B cell (primary cell): ENCODE results near the gene TFRC. TPM values are rescaled to one million over a fixed set of nuclear protein-coding genes. Genes with fewer than 3 reads are reported as not detected.
"Not testable (repeated sequence)": the region's sequence is repeated elsewhere in the genome, so short reads cannot be mapped to it uniquely, and the experiment has no call there.

Experiments
- ATAC-seq: fragments of 200-7000 bp; cut with Tn5 transposase; one replicate; pipeline ENCODE4 v1.10.0; 2021; ENCODE audit warnings: low read depth, mild to moderate bottlenecking, moderate number of reproducible peaks, moderate library complexity
- CTCF ChIA-PET: fragments of 350-600 bp; sonication (Branson Sonifier 250); formaldehyde crosslinking; loops from one replicate; lab custom pipeline; 2021; ENCODE audit warnings: antibody characterized with exemption, inconsistent platforms; lab: Charles Lee
- POLR2A ChIA-PET: fragments of 350-600 bp; sonication (Branson Sonifier 250); formaldehyde crosslinking; loops from one replicate; lab custom pipeline; 2021; ENCODE audit warnings: antibody characterized with exemption; lab: Charles Lee
- DNase-seq: peaks from one replicate; pipeline ENCODE4 v3.0.0; 2013
- H2AFZ ChIP-seq: 2 replicates; pipeline ENCODE4 v1.6.1; 2012; ENCODE audit warnings: mild to moderate bottlenecking, low read depth, low read length; ENCODE audit not compliant: insufficient read depth, poor library complexity, severe bottlenecking
- H3K27ac ChIP-seq, 2 donors: 1 replicate in 1 of 2; 2 replicates in 1 of 2; pipeline ENCODE4 v1.5.1; 2012 to 2013; ENCODE audit warnings: low read length in 2 of 2, mild to moderate bottlenecking in 2 of 2, moderate library complexity in 1 of 2
- H3K27me3 ChIP-seq, 4 experiments: fragments of 200-600 bp in 1 of 4; sonication (generic) in 1 of 4; replicated peaks in 1 of 4; 1 replicate in 2 of 4; 2 replicates in 2 of 4; pipeline versions ENCODE4 v1.6.1 to v1.7.0; 2013 to 2016; ENCODE audit warnings: low read length in 3 of 4, mild to moderate bottlenecking in 2 of 4, mixed read lengths in 1 of 4, moderate library complexity in 1 of 4; ENCODE audit not compliant: insufficient read depth in 4 of 4, control insufficient read depth in 3 of 4; ENCODE audit errors: control extremely low read depth in 1 of 4
- H3K36me3 ChIP-seq, 2 experiments: replicated peaks in 1 of 2; 1 replicate in 1 of 2; 2 replicates in 1 of 2; pipeline versions ENCODE4 v1.6.1 to v1.7.1; 2013; ENCODE audit warnings: low read length in 1 of 2; ENCODE audit not compliant: insufficient read depth in 2 of 2, control insufficient read depth in 1 of 2; ENCODE audit errors: control extremely low read depth in 1 of 2, extremely low read depth in 1 of 2
- H3K4me1 ChIP-seq, 2 donors: fragments of 200-600 bp in 1 of 2; sonication (generic) in 1 of 2; 1 replicate in 1 of 2; 2 replicates in 1 of 2; pipeline versions ENCODE4 v1.5.1 to v1.6.1; 2013 to 2017; ENCODE audit warnings: low read length in 2 of 2; ENCODE audit not compliant: control insufficient read depth in 2 of 2, insufficient read depth in 2 of 2
- H3K4me2 ChIP-seq: replicated peaks from 2 replicates; pipeline ENCODE3; 2012; ENCODE audit warnings: mild to moderate bottlenecking, low read depth, low read length; ENCODE audit not compliant: poor library complexity, severe bottlenecking
- H3K4me3 ChIP-seq, 5 experiments: fragments of 200-600 bp in 1 of 5; sonication (generic) in 1 of 5; 1 replicate in 3 of 5; 2 replicates in 2 of 5; pipeline versions ENCODE4 v1.5.1 to v1.7.0; 2011 to 2016; ENCODE audit warnings: low read length in 4 of 5, mild to moderate bottlenecking in 4 of 5, low read depth in 2 of 5, control low read depth in 1 of 5, moderate library complexity in 1 of 5; ENCODE audit not compliant: insufficient read depth in 1 of 5; ENCODE audit errors: control extremely low read depth in 1 of 5, extremely low read depth in 1 of 5
- H3K79me2 ChIP-seq: fragments of 200-600 bp; sonication (generic); one replicate; pipeline ENCODE4 v1.6.0; 2016; ENCODE audit warnings: low read length; ENCODE audit not compliant: control insufficient read depth, insufficient read depth
- H3K9ac ChIP-seq: fragments of 200-600 bp; sonication (generic); 2 replicates; pipeline ENCODE4 v1.6.1; 2017; ENCODE audit warnings: mild to moderate bottlenecking, low read length, moderate library complexity
- H3K9me3 ChIP-seq, 3 donors: one replicate each; pipeline versions ENCODE4 v1.6.1 to v1.7.1; 2013; ENCODE audit warnings: low read length in 2 of 3; ENCODE audit not compliant: control insufficient read depth in 2 of 3, insufficient read depth in 1 of 3; ENCODE audit errors: control extremely low read depth in 1 of 3
- H4K20me1 ChIP-seq: 2 replicates; pipeline ENCODE4 v1.6.0; 2012; ENCODE audit warnings: mild to moderate bottlenecking, low read length; ENCODE audit not compliant: insufficient read depth, control insufficient read depth, poor library complexity, severe bottlenecking
- H3K27ac Mint-ChIP-seq: one replicate; pipeline ENCODE4 v1.8.0; 2021; ENCODE audit warnings: mixed read lengths
- H3K27me3 Mint-ChIP-seq: one replicate; pipeline ENCODE4 v1.8.0; 2021; ENCODE audit warnings: mixed read lengths
- H3K4me1 Mint-ChIP-seq: one replicate; pipeline ENCODE4 v1.8.0; 2021; ENCODE audit warnings: mixed read lengths
- H3K4me3 Mint-ChIP-seq: one replicate; pipeline ENCODE4 v1.8.0; 2021; ENCODE audit warnings: mixed read lengths
- H3K9me3 Mint-ChIP-seq: one replicate; pipeline ENCODE4 v1.8.0; 2022; ENCODE audit warnings: mixed read lengths; ENCODE audit not compliant: insufficient read depth
- EZH2 ChIP-seq: IDR thresholded peaks from 2 replicates; pipeline ENCODE4 v1.6.1; 2012; ENCODE audit warnings: borderline replicate concordance, low read depth, mild to moderate bottlenecking, moderate library complexity, low read length; ENCODE audit not compliant: insufficient read depth, poor library complexity, severe bottlenecking
- WGBS: methylation state at CpG from one replicate; pipeline ENCODE4 v1.1.5; 2013; ENCODE audit warnings: missing lambda C conversion rate; ENCODE audit not compliant: insufficient coverage; 5-methylcytosine and 5-hydroxymethylcytosine counted together
- intact Hi-C: fragments of 100-400 bp; cut with micrococcal nuclease; formaldehyde crosslinking; loops from one replicate; pipeline ENCODE4 v1.10.0; 2022
- polyA plus RNA-seq: library from polyadenylated mRNA; depleted of rRNA; stranded (reverse); fragments of >200 nt; gene quantifications from 2 replicates; pipeline ENCODE4 v1.2.3, GENCODE V29; 2012
- total RNA-seq, 2 donors: library from RNA; stranded (reverse); fragments of 120-200 nt in 1 of 2; gene quantifications; 1 replicate in 1 of 2; 2 replicates in 1 of 2; pipeline versions ENCODE4 v1.2.3 to v1.2.4, GENCODE V29; 2013 to 2022
- TF ChIP-seq, protein P1 (sequence below): fragments of 200-600 bp; IDR thresholded peaks from one replicate; pipeline ENCODE4 v1.8.0; 2022; ENCODE audit warnings: antibody characterized with exemption, mild to moderate bottlenecking

The TFRC gene
- total and polyA plus RNA-seq, 2 donors (not counting 1 experiment from before 2014, with no cell fraction given): 41.7 to 104 TPM

DNA sequence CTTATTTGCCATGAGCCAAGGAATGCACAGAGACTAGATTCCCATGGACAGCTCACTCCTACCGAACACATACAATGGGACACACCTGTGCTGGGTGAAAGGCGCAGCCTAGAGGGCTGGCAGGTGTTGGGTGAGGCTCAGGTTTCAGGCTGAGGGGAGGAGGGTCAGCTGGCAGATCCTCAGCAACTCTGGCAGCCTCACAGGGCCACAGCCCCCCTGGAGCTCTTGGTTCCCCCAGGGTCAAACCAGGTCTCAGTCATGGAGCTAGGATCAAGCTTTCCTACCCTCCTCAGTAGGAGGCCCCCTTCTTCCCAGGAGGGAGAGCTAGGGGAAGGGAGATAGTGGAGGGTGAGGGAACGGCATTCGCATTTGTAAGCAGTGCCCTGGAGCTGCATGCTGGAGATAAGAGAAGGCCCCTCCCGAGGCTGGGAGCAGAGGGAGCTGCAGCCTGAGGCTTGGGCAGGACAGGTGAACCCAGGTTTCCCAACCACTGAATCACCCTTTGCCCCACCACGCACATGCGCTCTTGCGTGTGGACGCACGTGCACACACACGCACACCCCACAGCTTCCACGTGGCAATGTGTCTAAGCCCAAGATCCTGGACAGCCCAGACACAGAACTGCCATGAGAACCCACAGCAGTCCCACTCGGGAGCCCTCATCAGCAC, 26.3 kb upstream of the TFRC start:
- Mint-ChIP-seq H3K9me3 (no peaks in the 10 kb centered on the region), H3K27ac (peak overlapping the region; percentile 37), H3K4me1 (peaks cover 13% of the 10 kb centered on the region), H3K4me3 (no peak overlapping the region), H3K27me3 (no peaks in the 10 kb centered on the region)
- no peaks in the 10 kb centered on the region for H4K20me1 ChIP-seq
- TF ChIP-seq, protein P1, sequence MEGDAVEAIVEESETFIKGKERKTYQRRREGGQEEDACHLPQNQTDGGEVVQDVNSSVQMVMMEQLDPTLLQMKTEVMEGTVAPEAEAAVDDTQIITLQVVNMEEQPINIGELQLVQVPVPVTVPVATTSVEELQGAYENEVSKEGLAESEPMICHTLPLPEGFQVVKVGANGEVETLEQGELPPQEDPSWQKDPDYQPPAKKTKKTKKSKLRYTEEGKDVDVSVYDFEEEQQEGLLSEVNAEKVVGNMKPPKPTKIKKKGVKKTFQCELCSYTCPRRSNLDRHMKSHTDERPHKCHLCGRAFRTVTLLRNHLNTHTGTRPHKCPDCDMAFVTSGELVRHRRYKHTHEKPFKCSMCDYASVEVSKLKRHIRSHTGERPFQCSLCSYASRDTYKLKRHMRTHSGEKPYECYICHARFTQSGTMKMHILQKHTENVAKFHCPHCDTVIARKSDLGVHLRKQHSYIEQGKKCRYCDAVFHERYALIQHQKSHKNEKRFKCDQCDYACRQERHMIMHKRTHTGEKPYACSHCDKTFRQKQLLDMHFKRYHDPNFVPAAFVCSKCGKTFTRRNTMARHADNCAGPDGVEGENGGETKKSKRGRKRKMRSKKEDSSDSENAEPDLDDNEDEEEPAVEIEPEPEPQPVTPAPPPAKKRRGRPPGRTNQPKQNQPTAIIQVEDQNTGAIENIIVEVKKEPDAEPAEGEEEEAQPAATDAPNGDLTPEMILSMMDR: no peak
- no peak for TF ChIP-seq EZH2
- H3K9me3 ChIP-seq: no peaks in the 10 kb centered on the region
- no peak for DNase-seq
- H3K79me2 ChIP-seq: no peaks in the 10 kb centered on the region
- no peak for ATAC-seq
- H3K4me1 ChIP-seq: peaks cover 14% of the 10 kb centered on the region in 2 donors
- no peak overlapping the region for H2AFZ ChIP-seq
- no peak overlapping the region for H3K27ac ChIP-seq
- H3K4me2 ChIP-seq: no peak overlapping the region
- H3K27me3 ChIP-seq: no peaks in the 10 kb centered on the region
- CTCF ChIA-PET: interaction anchor here (1.3 kb wide), 1 partner anchor 35 kb away, joined by 5 read pairs; no protein-coding TSS in a partner anchor
- no peaks in the 10 kb centered on the region for H3K36me3 ChIP-seq
- intact Hi-C loops: no loop called here
- H3K9ac ChIP-seq: no peak overlapping the region
- POLR2A ChIA-PET: interaction anchor here (0.6 to 0.7 kb wide), 3 partner anchors 11 to 62 kb away, joined by 3 to 12 read pairs (median 6); no protein-coding TSS in a partner anchor
- 73% methylated on average over 11 of the region's 13 CpGs for WGBS
- no peak overlapping the region for H3K4me3 ChIP-seq

DNA sequence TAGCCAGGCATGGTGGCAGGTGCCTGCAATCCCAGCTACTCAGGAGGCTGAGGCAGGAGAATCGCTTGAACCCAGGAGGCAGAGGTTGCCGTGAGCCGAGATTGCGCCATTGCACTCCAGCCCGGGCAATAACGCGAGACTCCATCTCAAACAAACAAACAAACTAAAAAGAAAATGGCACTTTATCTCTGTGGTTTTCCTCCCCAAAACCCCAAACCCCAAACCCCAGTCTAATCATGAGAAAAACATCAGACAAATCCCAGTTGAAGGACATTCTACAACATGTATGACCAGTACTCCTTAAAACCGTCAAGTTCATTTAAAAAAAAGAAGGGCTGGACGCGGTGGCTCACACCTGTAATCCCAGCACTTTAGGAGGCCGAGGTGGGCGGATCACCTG, 22.8 kb upstream of the TFRC start:
- H3K27me3 ChIP-seq, H3K27me3 Mint-ChIP-seq, H3K9me3 Mint-ChIP-seq, H3K4me3 Mint-ChIP-seq, ATAC-seq, DNase-seq, H4K20me1 ChIP-seq, H3K27ac Mint-ChIP-seq, POLR2A ChIA-PET, CTCF ChIA-PET, H3K9ac ChIP-seq, H3K4me2 ChIP-seq, H3K36me3 ChIP-seq, intact Hi-C loops, H3K79me2 ChIP-seq, H3K9me3 ChIP-seq, H3K27ac ChIP-seq, H3K4me1 Mint-ChIP-seq, H3K4me3 ChIP-seq, H2AFZ ChIP-seq: not testable (repeated sequence)
- H3K4me1 ChIP-seq: peaks cover 13% of the 10 kb centered on the region in 2 donors
- WGBS: 98% methylated on average over 7 of the region's 12 CpGs

DNA sequence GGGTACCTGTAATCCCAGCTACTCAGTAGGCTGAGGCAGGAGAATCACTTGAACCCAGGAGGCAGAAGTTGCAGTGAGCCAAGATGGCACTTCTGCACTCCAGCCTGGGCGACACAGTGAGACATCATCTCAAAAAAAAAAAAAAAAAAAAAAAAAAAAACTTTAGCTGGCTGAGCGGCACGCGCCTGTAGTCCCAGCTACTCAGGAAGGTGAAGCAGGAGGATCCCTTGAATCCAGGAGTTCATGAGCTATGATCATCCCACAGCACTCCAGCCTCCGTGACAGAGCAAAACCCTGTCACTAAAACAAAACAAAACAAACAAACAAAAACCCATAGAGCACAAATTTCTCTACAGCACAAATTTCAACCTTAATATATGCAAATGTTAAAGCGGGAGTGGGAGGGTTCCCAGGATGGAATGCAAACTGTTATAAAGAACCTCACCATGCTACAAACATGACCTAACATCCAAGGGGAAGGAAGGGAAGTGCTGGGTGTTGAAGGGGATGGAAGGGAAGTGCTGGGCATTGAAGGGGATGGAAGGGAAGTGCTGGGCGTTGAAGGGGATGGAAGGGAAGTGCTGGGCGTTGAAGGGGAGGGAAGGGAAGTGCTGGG, 16.6 kb upstream of the TFRC start:
- H3K27me3 Mint-ChIP-seq, H2AFZ ChIP-seq, H3K9ac ChIP-seq, H3K9me3 ChIP-seq, H3K9me3 Mint-ChIP-seq, H4K20me1 ChIP-seq, ATAC-seq, H3K79me2 ChIP-seq, H3K4me3 ChIP-seq, H3K36me3 ChIP-seq, H3K4me3 Mint-ChIP-seq, intact Hi-C loops, H3K27me3 ChIP-seq, H3K4me2 ChIP-seq: not testable (repeated sequence)
- Histone ChIP-seq H3K27ac (peak overlapping the region in 1 of 2 donors; percentile 86), H3K4me1 (peaks cover 46 to 48% of the 10 kb centered on the region in 2 donors)
- ChIA-PET POLR2A (interaction anchor here (0.6 kb wide), 2 partner anchors 9 to 96 kb away, joined by 3 to 4 read pairs; no protein-coding TSS in a partner anchor), CTCF (interaction anchor here (0.6 kb wide), 2 partner anchors 10 to 241 kb away, joined by 3 read pairs; no protein-coding TSS in a partner anchor)
- DNase-seq: peak; percentile 20
- Mint-ChIP-seq H3K4me1 (peaks cover 30% of the 10 kb centered on the region), H3K27ac (peak overlapping the region; percentile 90)
- WGBS: 60% methylated on average over 1 of the region's 8 CpGs
